Fibroblast of the aortic adventitia (primary cell): ENCODE data around the gene VAC14. TPM values are rescaled to one million over a fixed set of nuclear protein-coding genes. Genes with fewer than 3 reads are reported as not detected.
"Not testable (repeated sequence)": the region's sequence is repeated elsewhere in the genome, so short reads cannot be mapped to it uniquely, and the experiment has no call there.

Experiments
- DNase-seq: peaks from one replicate; pipeline ENCODE4 v3.0.0-alpha.2; 2010; ENCODE audit warnings: low read depth
- H3K4me3 ChIP-seq: 2 replicates; pipeline ENCODE4 v1.5.1; 2011; ENCODE audit warnings: low read depth, mild to moderate bottlenecking, control low read depth, low read length, moderate library complexity
- CTCF ChIP-seq: IDR thresholded peaks from 2 replicates; pipeline ENCODE4 v1.5.1; 2011; ENCODE audit warnings: mild to moderate bottlenecking, low read length, control low read depth, inconsistent platforms; ENCODE audit not compliant: insufficient read depth
- total RNA-seq: library from RNA; depleted of rRNA; stranded (reverse); fragments of >200 nt; gene quantifications from 2 replicates; pipeline ENCODE4 v1.2.3, GENCODE V29; 2012; ENCODE audit warnings: low replicate concordance

Gene VAC14
- total RNA-seq, 1 donor, result 29.7 TPM

GRCh38 chr16:70647441-70648359 is 153.3 kb downstream of the VAC14 start:
- no peak overlapping the region for H3K4me3 ChIP-seq
- DNase-seq, result no peak
- no peak for TF ChIP-seq CTCF

GRCh38 chr16:70646260-70647241 is 154.4 kb downstream of the VAC14 start, which contains the start of gene IL34:
Gene IL34 (plus strand): TSS chr16:70646559. CDS start chr16:70646948, 389 bp downstream.
- DNase-seq, result peak; percentile 39
- H3K4me3 ChIP-seq, result no peak within 1 kb of the TSS
- TF ChIP-seq CTCF, result no peak

GRCh38 chr16:70644763-70645597 is 156.0 kb downstream of the VAC14 start:
- DNase-seq, result no peak
- no peak for TF ChIP-seq CTCF
- H3K4me3 ChIP-seq, result no peak overlapping the region

GRCh38 chr16:70643264-70643663 is 157.7 kb downstream of the VAC14 start:
- DNase-seq, H3K4me3 ChIP-seq: not testable (repeated sequence)

- H3K4me3 ChIP-seq, result no peak overlapping the region
- no peak for TF ChIP-seq CTCF
- no peak for DNase-seq
These were observed 158.3 kb downstream of the VAC14 start for GRCh38 chr16:70642633-70643032.

GRCh38 chr16:70638814-70639792 is 161.9 kb downstream of the VAC14 start:
- no peak overlapping the region for H3K4me3 ChIP-seq
- TF ChIP-seq CTCF, result no peak
- peak; percentile 83 for DNase-seq
